HG03442 (cell line): ENCODE data around the gene VDR.
"Not testable (repeated sequence)": the region's sequence is repeated elsewhere in the genome, so short reads cannot be mapped to it uniquely, and the experiment has no call there.

Source experiments
- ATAC-seq: cut with Tn5 transposase; IDR thresholded peaks from one replicate; pipeline ENCODE4 v1.9.1; 2021; ENCODE audit warnings: mild to moderate bottlenecking, moderate library complexity; ENCODE audit not compliant: unreplicated experiment

Gene VDR

GRCh38 chr12:47816403-47817271, 88.2 kb downstream of the VDR start:
- no peak for ATAC-seq

GRCh38 chr12:47815447-47815846, 89.3 kb downstream of the VDR start:
- not testable (repeated sequence) for ATAC-seq

GRCh38 chr12:47814539-47815170, 90.1 kb downstream of the VDR start:
- ATAC-seq, result no peak

GRCh38 chr12:47813511-47814196, 91.1 kb downstream of the VDR start:
- peak; percentile 36 for ATAC-seq

- peak; percentile 67 for ATAC-seq
Measured at GRCh38 chr12:47812797-47813510, 91.8 kb downstream of the VDR start.

GRCh38 chr12:47811581-47812484, 93.0 kb downstream of the VDR start:
- no peak for ATAC-seq

GRCh38 chr12:47811072-47811396, 93.8 kb downstream of the VDR start:
- ATAC-seq, result no peak

- not testable (repeated sequence) for ATAC-seq
Measured at GRCh38 chr12:47809518-47809917, 95.3 kb downstream of the VDR start.

- ATAC-seq, result no peak
Measured at GRCh38 chr12:47808574-47809365, 96.0 kb downstream of the VDR start.

GRCh38 chr12:47808050-47808449, 96.7 kb downstream of the VDR start:
- ATAC-seq, result peak; percentile 26

GRCh38 chr12:47807338-47807737, 97.5 kb downstream of the VDR start:
- ATAC-seq, result no peak

- no peak for ATAC-seq
Measured at GRCh38 chr12:47805417-47805816, 99.4 kb downstream of the VDR start.

- no peak for ATAC-seq
Measured at GRCh38 chr12:47804171-47804570, 100.6 kb downstream of the VDR start.

- no peak for ATAC-seq
Measured at GRCh38 chr12:47803191-47803875, 101.5 kb downstream of the VDR start.

GRCh38 chr12:47802312-47802711, 102.5 kb downstream of the VDR start:
- no peak for ATAC-seq

GRCh38 chr12:47801904-47802246, 102.9 kb downstream of the VDR start:
- ATAC-seq, result no peak

- ATAC-seq, result no peak
Measured at GRCh38 chr12:47801170-47801903, 103.5 kb downstream of the VDR start.

- no peak for ATAC-seq
Measured at GRCh38 chr12:47800582-47800981, 104.2 kb downstream of the VDR start.
